ENCODE measurements around the gene PCDHB5. TPM values are rescaled to one million over a fixed set of nuclear protein-coding genes. Genes with fewer than 3 reads are reported as not detected.

The PCDHB5 gene
- polyA plus RNA-seq, 12 donors, result 3.1 to 5.1 (median 3.9) TPM; not detected in 1

Other genes with a start within 250 kb of the PCDHB5 start
- gene PCDHAC1, start 208.9 kb upstream of the PCDHB5 start, polyA plus RNA-seq (ENCODE audit: insufficient read length in 12 of 12), result under 1 TPM in 10 of 12 donors, not detected in 2; 0.07 to 0.51 (median 0.16) TPM
- 1 to 10 TPM in 6 of 12 donors, under 1 TPM in 4, not detected in 2; 0.66 to 9.4 (median 1.1) TPM for gene PCDHAC2, start 168.7 kb upstream of the PCDHB5 start, polyA plus RNA-seq (ENCODE audit: insufficient read length in 12 of 12)
- under 1 TPM in 10 of 12 donors, not detected in 2; 0.05 to 0.23 (median 0.11) TPM for gene PCDHB1, start 83.8 kb upstream of the PCDHB5 start, polyA plus RNA-seq (ENCODE audit: insufficient read length in 12 of 12)
- 1 to 10 TPM in 11 of 12 donors, not detected in 1; 2.9 to 5.8 (median 4.2) TPM for gene PCDHB2, start 40.6 kb upstream of the PCDHB5 start, polyA plus RNA-seq (ENCODE audit: insufficient read length in 12 of 12)
- gene PCDHB3, start 34.7 kb upstream of the PCDHB5 start, polyA plus RNA-seq (ENCODE audit: insufficient read length in 12 of 12), result 1 to 10 TPM in 10 of 12 donors, not detected in 2; 1.4 to 2.4 (median 2.1) TPM
- gene PCDHB4, start 13.4 kb upstream of the PCDHB5 start, polyA plus RNA-seq (ENCODE audit: insufficient read length in 12 of 12), result 1 to 10 TPM in 10 of 12 donors, not detected in 2; 2.6 to 4.6 (median 3.2) TPM
- 1 to 10 TPM in 11 of 12 donors, not detected in 1; 1.6 to 3.8 (median 1.9) TPM for gene PCDHB6, start 14.9 kb downstream of the PCDHB5 start, polyA plus RNA-seq (ENCODE audit: insufficient read length in 12 of 12)
- 1 to 10 TPM in 11 of 12 donors, not detected in 1; 1.8 to 3.3 (median 2.4) TPM for gene PCDHB7, start 37.4 kb downstream of the PCDHB5 start, polyA plus RNA-seq (ENCODE audit: insufficient read length in 12 of 12)
- 1 to 10 TPM in 6 of 12 donors, under 1 TPM in 4, not detected in 2; 0.44 to 1.6 (median 1.2) TPM for gene PCDHB8, start 42.6 kb downstream of the PCDHB5 start, polyA plus RNA-seq (ENCODE audit: insufficient read length in 12 of 12)
- 1 to 10 TPM in 11 of 12 donors, not detected in 1; 2.8 to 6.3 (median 3.9) TPM for gene PCDHB16, start 47.2 kb downstream of the PCDHB5 start, polyA plus RNA-seq (ENCODE audit: insufficient read length in 12 of 12)
- 1 to 10 TPM in 10 of 12 donors, not detected in 2; 1.4 to 4.6 (median 2.3) TPM for gene PCDHB9, start 52.0 kb downstream of the PCDHB5 start, polyA plus RNA-seq (ENCODE audit: insufficient read length in 12 of 12)
- 1 to 10 TPM in 10 of 12 donors, not detected in 2; 3.2 to 5.7 (median 4.8) TPM for gene PCDHB10, start 57.1 kb downstream of the PCDHB5 start, polyA plus RNA-seq (ENCODE audit: insufficient read length in 12 of 12)
- 1 to 10 TPM in 11 of 12 donors, not detected in 1; 1.6 to 3.4 (median 2.5) TPM for gene PCDHB11, start 64.4 kb downstream of the PCDHB5 start, polyA plus RNA-seq (ENCODE audit: insufficient read length in 12 of 12)
- 1 to 10 TPM in 11 of 12 donors, not detected in 1; 1.9 to 3.8 (median 2.8) TPM for gene PCDHB12, start 73.5 kb downstream of the PCDHB5 start, polyA plus RNA-seq (ENCODE audit: insufficient read length in 12 of 12)
- gene PCDHB13, start 78.7 kb downstream of the PCDHB5 start, polyA plus RNA-seq (ENCODE audit: insufficient read length in 12 of 12), result 1 to 10 TPM in 11 of 12 donors, not detected in 1; 2.2 to 4.3 (median 3.0) TPM
- gene PCDHB14, start 88.1 kb downstream of the PCDHB5 start, polyA plus RNA-seq (ENCODE audit: insufficient read length in 12 of 12), result 1 to 10 TPM in 11 of 12 donors, not detected in 1; 5.4 to 9.6 (median 7.0) TPM
- gene PCDHB15, start 110.2 kb downstream of the PCDHB5 start, polyA plus RNA-seq (ENCODE audit: insufficient read length in 12 of 12), result 10 to 100 TPM in 1 of 12 donors, 1 to 10 TPM in 10, not detected in 1; 5.8 to 12.3 (median 6.8) TPM
- not detected for gene SLC25A2, start 168.8 kb downstream of the PCDHB5 start, polyA plus RNA-seq (ENCODE audit: insufficient read length in 12 of 12)
- gene TAF7, start 185.6 kb downstream of the PCDHB5 start, polyA plus RNA-seq (ENCODE audit: insufficient read length in 12 of 12), result 100 to 1,000 TPM in 2 of 12 donors, 10 to 100 TPM in 9, not detected in 1; 77.9 to 106 (median 91.7) TPM
- under 1 TPM in 10 of 12 donors, not detected in 2; 0.44 to 0.86 (median 0.56) TPM for gene PCDHGA1, start 195.3 kb downstream of the PCDHB5 start, polyA plus RNA-seq (ENCODE audit: insufficient read length in 12 of 12)
- gene PCDHGA2, start 203.6 kb downstream of the PCDHB5 start, polyA plus RNA-seq (ENCODE audit: insufficient read length in 12 of 12), result 1 to 10 TPM in 11 of 12 donors, not detected in 1; 1.6 to 5.9 (median 2.5) TPM
- 1 to 10 TPM in 10 of 12 donors, not detected in 2; 1.2 to 1.8 (median 1.4) TPM for gene PCDHGA3, start 208.6 kb downstream of the PCDHB5 start, polyA plus RNA-seq (ENCODE audit: insufficient read length in 12 of 12)
- 1 to 10 TPM in 1 of 12 donors, under 1 TPM in 9, not detected in 2; 0.32 to 1.0 (median 0.65) TPM for gene PCDHGB1, start 214.9 kb downstream of the PCDHB5 start, polyA plus RNA-seq (ENCODE audit: insufficient read length in 12 of 12)
- 1 to 10 TPM in 9 of 12 donors, under 1 TPM in 1, not detected in 2; 0.93 to 1.9 (median 1.5) TPM for gene PCDHGA4, start 219.8 kb downstream of the PCDHB5 start, polyA plus RNA-seq (ENCODE audit: insufficient read length in 12 of 12)
- 1 to 10 TPM in 10 of 12 donors, not detected in 2; 1.8 to 3.0 (median 2.1) TPM for gene PCDHGB2, start 224.8 kb downstream of the PCDHB5 start, polyA plus RNA-seq (ENCODE audit: insufficient read length in 12 of 12)
- 1 to 10 TPM in 10 of 12 donors, not detected in 2; 2.1 to 3.4 (median 2.7) TPM for gene PCDHGA5, start 229.0 kb downstream of the PCDHB5 start, polyA plus RNA-seq (ENCODE audit: insufficient read length in 12 of 12)
- gene PCDHGB3, start 235.0 kb downstream of the PCDHB5 start, polyA plus RNA-seq (ENCODE audit: insufficient read length in 12 of 12), result 1 to 10 TPM in 8 of 12 donors, under 1 TPM in 2, not detected in 2; 0.94 to 2.0 (median 1.3) TPM
- 1 to 10 TPM in 10 of 12 donors, not detected in 2; 2.5 to 5.4 (median 3.5) TPM for gene PCDHGA6, start 238.7 kb downstream of the PCDHB5 start, polyA plus RNA-seq (ENCODE audit: insufficient read length in 12 of 12)
- 1 to 10 TPM in 10 of 12 donors, not detected in 2; 1.1 to 2.0 (median 1.6) TPM for gene PCDHGA7, start 247.5 kb downstream of the PCDHB5 start, polyA plus RNA-seq (ENCODE audit: insufficient read length in 12 of 12)

Measured in muscle of arm (tissue), 12 donors.